HG03558 (cell line): ENCODE measurements around the gene DYNC2H1.

Experiments used
- ATAC-seq: cut with Tn5 transposase; IDR thresholded peaks from one replicate; pipeline ENCODE4 v1.9.1; 2021; ENCODE audit warnings: moderate number of reproducible peaks; ENCODE audit not compliant: unreplicated experiment; ENCODE audit errors: extremely low read depth

Gene DYNC2H1

GRCh38 chr11:103525069-103525468, 415.8 kb downstream of the DYNC2H1 start:
- no peak for ATAC-seq

DNA sequence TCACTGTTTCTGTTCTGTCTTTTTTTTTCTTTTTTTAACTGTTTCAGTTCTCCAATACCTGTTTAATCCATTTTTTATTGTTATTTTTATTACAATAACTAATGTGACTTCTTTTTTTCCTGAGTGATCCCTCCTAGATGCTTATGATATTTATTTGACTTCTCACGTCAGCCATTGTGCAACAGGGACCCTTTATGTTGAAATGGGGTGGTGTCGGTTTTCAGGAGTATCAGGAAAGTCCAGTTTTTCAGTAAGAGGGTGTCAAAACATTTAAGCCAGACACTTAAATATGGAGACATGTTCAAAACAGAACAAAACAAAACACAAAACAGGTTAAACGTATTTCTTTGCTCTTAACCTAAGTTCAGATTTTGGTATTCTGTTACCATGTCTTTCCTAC, 418.8 kb downstream of the DYNC2H1 start:
- no peak for ATAC-seq

GRCh38 chr11:103528596-103528995, 419.4 kb downstream of the DYNC2H1 start:
- no peak for ATAC-seq

DNA sequence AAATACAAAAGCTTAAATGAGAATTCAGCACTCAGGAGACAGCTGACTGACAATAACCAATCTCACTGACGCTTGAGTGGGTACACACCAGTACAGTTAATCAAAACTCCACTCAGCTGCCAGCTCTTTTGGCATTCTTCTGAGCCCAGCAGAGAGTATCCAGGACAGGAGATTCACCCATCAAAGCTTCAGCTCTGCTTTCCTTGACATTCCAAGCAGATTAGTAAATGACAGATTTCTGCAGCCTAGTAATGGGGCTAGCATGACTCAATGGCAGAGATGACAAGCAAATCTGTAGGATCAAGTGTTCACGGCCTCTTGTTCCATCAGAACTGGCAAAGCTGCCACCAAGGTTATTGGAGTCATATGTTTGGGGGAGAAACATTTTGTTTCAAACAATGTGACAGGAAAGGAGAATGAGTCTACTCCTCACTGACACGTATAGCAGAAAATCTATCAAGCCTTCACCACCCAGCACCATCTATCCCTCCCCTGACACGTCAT, 420.0 kb downstream of the DYNC2H1 start:
- no peak for ATAC-seq
